Mucosa of descending colon (tissue), 3 donors: ENCODE data around the gene MTTP. TPM values are rescaled to one million over a fixed set of nuclear protein-coding genes. Genes with fewer than 3 reads are reported as not detected.

Experiments
- ATAC-seq: fragments of 200-7000 bp; cut with Tn5 transposase; one replicate; pipeline ENCODE4 v1.9.1; 2020; ENCODE audit warnings: mild to moderate bottlenecking, moderate library complexity
- DNase-seq, 3 donors: peaks; one replicate each; pipeline ENCODE4 v3.0.0-alpha.2; 2020
- H3K36me3 ChIP-seq: fragments of 200-600 bp; one replicate; pipeline ENCODE4 v1.8.0; 2021; ENCODE audit warnings: low read depth, mild to moderate bottlenecking
- H3K4me1 ChIP-seq: fragments of 200-600 bp; one replicate; pipeline ENCODE4 v1.8.0; 2021; ENCODE audit warnings: low read depth, mild to moderate bottlenecking
- H3K4me3 ChIP-seq: fragments of 200-600 bp; one replicate; pipeline ENCODE4 v1.8.0; 2021; ENCODE audit warnings: mild to moderate bottlenecking
- H3K9me3 ChIP-seq: fragments of 200-600 bp; one replicate; pipeline ENCODE4 v1.8.0; 2021; ENCODE audit warnings: mild to moderate bottlenecking
- CTCF ChIP-seq: fragments of 200-600 bp; IDR thresholded peaks from one replicate; pipeline ENCODE4 v1.8.0; 2022; ENCODE audit warnings: antibody characterized with exemption, mild to moderate bottlenecking
- intact Hi-C, 2 donors: fragments of 100-400 bp; cut with DNase I in 1 of 2; cut with micrococcal nuclease in 1 of 2; formaldehyde crosslinking; loops; one replicate each; pipeline versions ENCODE4 v1.11.0 to v1.11.1; 2022; cut with DNase I, micrococcal nuclease
- total RNA-seq, 3 donors: library from RNA; stranded (reverse); fragmentation: NEBNext Ultra II Directional in 2 of 3; extraction: Animal tissue kit (Norgen Biotek cat#: 25700) in 2 of 3; gene quantifications; one replicate each; pipeline versions ENCODE4 v1.2.1 to v1.2.4, GENCODE V29; 2021 to 2023
- donor health status: DM: no; HTN: no; CAD: no; lungs with moderate emphysema.
- donor health status: DM: no; HTN: no; CAD: no.
- donor health status: DM: no; HTN: yes; CAD: no.

The MTTP gene
- total RNA-seq, 3 donors from 2014 or later = 0.20 to 1.5 (median 0.22) TPM

GRCh38 chr4:99624141-99624719 is 49.6 kb downstream of the MTTP start:
- intact Hi-C loops = no loop called here
- Histone ChIP-seq H3K36me3 (no peaks in the 10 kb centered on the region), H3K4me3 (no peak overlapping the region), H3K9me3 (no peaks in the 10 kb centered on the region), H3K4me1 (no peaks in the 10 kb centered on the region)
- no peak for DNase-seq
- peak; percentile 20 for ATAC-seq
- no peak for TF ChIP-seq CTCF

GRCh38 chr4:99625369-99625768 is 50.7 kb downstream of the MTTP start:
- H3K9me3 ChIP-seq = no peaks in the 10 kb centered on the region
- DNase-seq (no peak), ATAC-seq (no peak)
- no peaks in the 10 kb centered on the region for H3K4me1 ChIP-seq
- intact Hi-C loops = no loop called here
- no peaks in the 10 kb centered on the region for H3K36me3 ChIP-seq
- H3K4me3 ChIP-seq = no peak overlapping the region
- TF ChIP-seq CTCF = no peak

- no peak for TF ChIP-seq CTCF
- intact Hi-C loops = no loop called here
- no peaks in the 10 kb centered on the region for H3K36me3 ChIP-seq
- ATAC-seq = no peak
- H3K4me3 ChIP-seq = no peak overlapping the region
- no peak for DNase-seq
- no peaks in the 10 kb centered on the region for H3K4me1 ChIP-seq
- H3K9me3 ChIP-seq = no peaks in the 10 kb centered on the region
Observed at GRCh38 chr4:99628040-99628439, 53.4 kb downstream of the MTTP start.

GRCh38 chr4:99629962-99630554 is 55.4 kb downstream of the MTTP start:
- H3K4me3 ChIP-seq = no peak overlapping the region
- H3K9me3 ChIP-seq = no peaks in the 10 kb centered on the region
- intact Hi-C loops = no loop called here
- ATAC-seq (no peak), DNase-seq (no peak)
- no peak for TF ChIP-seq CTCF
- H3K36me3 ChIP-seq = no peaks in the 10 kb centered on the region
- no peaks in the 10 kb centered on the region for H3K4me1 ChIP-seq

GRCh38 chr4:99630857-99631360 is 56.3 kb downstream of the MTTP start:
- H3K4me3 ChIP-seq = no peak overlapping the region
- H3K9me3 ChIP-seq = no peaks in the 10 kb centered on the region
- H3K4me1 ChIP-seq = no peaks in the 10 kb centered on the region
- ATAC-seq = no peak
- H3K36me3 ChIP-seq = no peaks in the 10 kb centered on the region
- intact Hi-C loops = no loop called here
- no peak for TF ChIP-seq CTCF
- no peak for DNase-seq
